DOHH2 (cell line): ENCODE results near the gene SP7.

Experiments used
- H3F3A ChIP-seq: fragments of 200-600 bp; sonication (generic), shearing (Covaris generic); 2 replicates; pipeline ENCODE4 v1.6.0; 2016; ENCODE audit warnings: antibody characterized with exemption, mild to moderate bottlenecking; ENCODE audit not compliant: control insufficient read depth, insufficient read depth
- H3K27ac ChIP-seq: fragments of 200-600 bp; sonication (generic); 2 replicates; pipeline ENCODE4 v1.5.1; 2014; ENCODE audit warnings: low read depth, mild to moderate bottlenecking, low read length, moderate library complexity
- H3K27me3 ChIP-seq: fragments of 200-600 bp; sonication (generic); 2 replicates; pipeline ENCODE4 v1.6.1; 2014; ENCODE audit warnings: mild to moderate bottlenecking, low read length, mixed read lengths; ENCODE audit not compliant: control insufficient read depth
- H3K36me3 ChIP-seq: fragments of 200-600 bp; sonication (generic); 2 replicates; pipeline ENCODE4 v1.6.1; 2014; ENCODE audit warnings: mild to moderate bottlenecking, low read length, moderate library complexity, mixed read lengths; ENCODE audit not compliant: control insufficient read depth
- H3K4me1 ChIP-seq: fragments of 200-600 bp; sonication (generic); 2 replicates; pipeline ENCODE4 v1.6.1; 2014; ENCODE audit warnings: mild to moderate bottlenecking, low read length, mixed read lengths; ENCODE audit not compliant: control insufficient read depth
- H3K4me2 ChIP-seq: fragments of 200-600 bp; sonication (generic); 2 replicates; pipeline ENCODE4 v1.6.0; 2014; ENCODE audit warnings: mild to moderate bottlenecking, low read length, moderate library complexity
- H3K4me3 ChIP-seq: fragments of 200-600 bp; sonication (generic); 2 replicates; pipeline ENCODE4 v1.5.1; 2014; ENCODE audit warnings: mild to moderate bottlenecking, low read length, mixed read lengths
- H3K79me2 ChIP-seq: fragments of 200-600 bp; sonication (generic); 2 replicates; pipeline ENCODE4 v1.6.1; 2014; ENCODE audit warnings: mild to moderate bottlenecking, low read length, mixed read lengths; ENCODE audit not compliant: control insufficient read depth
- H3K9me2 ChIP-seq: fragments of 200-600 bp; sonication (generic); replicated peaks from 2 replicates; pipeline ENCODE4 v1.6.1; 2014; ENCODE audit warnings: mild to moderate bottlenecking, low read length, mixed read lengths; ENCODE audit not compliant: control insufficient read depth
- H3K9me3 ChIP-seq: fragments of 200-600 bp; sonication (generic); 2 replicates; pipeline ENCODE4 v1.6.1; 2014; ENCODE audit warnings: antibody characterized with exemption, low read length, mixed read lengths; ENCODE audit not compliant: control insufficient read depth, insufficient read depth
- H4K20me1 ChIP-seq: fragments of 200-600 bp; sonication (generic); 2 replicates; pipeline ENCODE4 v1.6.0; 2014; ENCODE audit warnings: low read depth, mild to moderate bottlenecking, antibody characterized with exemption, low read length, moderate library complexity; ENCODE audit not compliant: control insufficient read depth, insufficient read depth
- CTCF ChIP-seq: fragments of 200-600 bp; sonication (generic); IDR thresholded peaks from one replicate; pipeline ENCODE4 v1.5.1; 2014; ENCODE audit warnings: antibody characterized with exemption, mild to moderate bottlenecking, low read depth, low read length; ENCODE audit not compliant: poor library complexity, severe bottlenecking
- EZH2phosphoT487 ChIP-seq: fragments of 200-600 bp; sonication (generic); IDR thresholded peaks from 2 replicates; pipeline ENCODE4 v1.6.1; 2017; ENCODE audit warnings: borderline replicate concordance, mild to moderate bottlenecking, antibody characterized with exemption, low read length, moderate library complexity, mixed read lengths

SP7 gene

GRCh38 chr12:53338916-53339315 is 2.8 kb upstream of the SP7 start:
- no peak for TF ChIP-seq CTCF
- TF ChIP-seq EZH2phosphoT487, result no peak
- no peaks in the 10 kb centered on the region for H3K79me2 ChIP-seq
- H3K27ac ChIP-seq, result no peak overlapping the region
- no peaks in the 10 kb centered on the region for H3K9me2 ChIP-seq
- no peaks in the 10 kb centered on the region for H4K20me1 ChIP-seq
- peaks cover 25% of the 10 kb centered on the region for H3K27me3 ChIP-seq
- H3K36me3 ChIP-seq, result no peaks in the 10 kb centered on the region
- peaks cover 9% of the 10 kb centered on the region for H3F3A ChIP-seq
- peaks cover 41% of the 10 kb centered on the region for H3K4me1 ChIP-seq
- H3K9me3 ChIP-seq, result no peaks in the 10 kb centered on the region
- no peak overlapping the region for H3K4me2 ChIP-seq
- H3K4me3 ChIP-seq, result no peak overlapping the region

- Histone ChIP-seq H3K9me3 (no peaks in the 10 kb centered on the region), H4K20me1 (no peaks in the 10 kb centered on the region), H3K4me1 (peaks cover 35% of the 10 kb centered on the region), H3K4me2 (peak overlapping the region; percentile 31), H3K27ac (no peak overlapping the region), H3K4me3 (peak overlapping the region; percentile 25; the same call in 1 of the 2 replicates), H3K9me2 (no peaks in the 10 kb centered on the region), H3F3A (peaks cover under 1% of the 10 kb centered on the region; the same call in 1 of the 2 replicates), H3K27me3 (peaks cover 25% of the 10 kb centered on the region), H3K79me2 (no peaks in the 10 kb centered on the region), H3K36me3 (no peaks in the 10 kb centered on the region)
- TF ChIP-seq EZH2phosphoT487 (no peak), CTCF (no peak)
Measured at GRCh38 chr12:53338017-53338416, 1.9 kb upstream of the SP7 start.

- TF ChIP-seq CTCF, result no peak
- no peak for TF ChIP-seq EZH2phosphoT487
- Histone ChIP-seq H3K9me3 (no peaks in the 10 kb centered on the region), H3K4me2 (no peak overlapping the region), H4K20me1 (no peaks in the 10 kb centered on the region), H3K36me3 (no peaks in the 10 kb centered on the region), H3K27me3 (peaks cover 23% of the 10 kb centered on the region), H3F3A (no peaks in the 10 kb centered on the region), H3K79me2 (no peaks in the 10 kb centered on the region), H3K4me1 (peaks cover 35% of the 10 kb centered on the region), H3K4me3 (no peak overlapping the region), H3K27ac (no peak overlapping the region), H3K9me2 (no peaks in the 10 kb centered on the region)
Measured at GRCh38 chr12:53334822-53335221, 1.3 kb downstream of the SP7 start.
